HepG2 (cell line): ENCODE data around the gene PCARE. TPM values are rescaled to one million over a fixed set of nuclear protein-coding genes. Genes with fewer than 3 reads are reported as not detected.

ENCODE experiments used
- ATAC-seq: fragments of 200-7000 bp; cut with Tn5 transposase; 3 replicates; pipeline ENCODE4 v1.9.1; 2020; ENCODE audit warnings: mild to moderate bottlenecking, moderate library complexity
- BruUV-seq: library from RNA; stranded (reverse); fragments of 400-500 nt; replicated peaks from 2 replicates; lab custom pipeline; 2021; lab: Mats Ljungman, UMichigan
- CTCF ChIA-PET: fragments of 300-600 bp; formaldehyde crosslinking; extraction: SDS; loops from one replicate; lab custom pipeline; 2021; ENCODE audit warnings: low total read pairs, inconsistent platforms, low intra/inter-chr PET ratio; lab: Yijun Ruan, JAX
- POLR2A ChIA-PET: fragments of 350-600 bp; sonication (Branson Sonifier 250); formaldehyde crosslinking; loops from one replicate; lab custom pipeline; 2020; ENCODE audit warnings: antibody characterized with exemption, inconsistent platforms; lab: Yijun Ruan, JAX
- DNase-seq: peaks from one replicate; pipeline ENCODE4 v3.0.0-alpha.2; 2015; ENCODE audit warnings: low spot score
- FAIRE-seq: peaks from 3 replicates; lab custom pipeline; 2011; peaks lifted over from hg19 to GRCh38; lab: Jason Lieb, UNC
- H2AFZ ChIP-seq: one replicate; pipeline ENCODE4 v1.6.1; 2011; ENCODE audit warnings: low read length, inconsistent platforms
- H3K27ac ChIP-seq: fragments of 300-600 bp; 3 replicates; pipeline ENCODE4 v1.8.0; 2011; ENCODE audit warnings: mixed run types, mild to moderate bottlenecking, mixed read lengths, low read length, inconsistent platforms; ENCODE audit not compliant: insufficient read depth; ENCODE audit errors: extremely low read length
- H3K27me3 ChIP-seq, 2 experiments: fragments of 200-600 bp in 1 of 2; 2 replicates in 1 of 2; 3 replicates in 1 of 2; pipeline versions ENCODE4 v1.6.0 to v1.8.0; 2011; ENCODE audit warnings: low read length in 2 of 2, mild to moderate bottlenecking in 2 of 2, moderate library complexity in 2 of 2, inconsistent platforms in 1 of 2; ENCODE audit not compliant: insufficient read depth in 2 of 2, control insufficient read depth in 1 of 2
- H3K36me3 ChIP-seq, 2 experiments: fragments of 200-600 bp in 1 of 2; replicated peaks in 1 of 2; 2 replicates in 1 of 2; 3 replicates in 1 of 2; pipeline versions ENCODE4 v1.5.1 to v1.8.0; 2011; ENCODE audit warnings: low read length in 2 of 2, inconsistent platforms in 1 of 2; ENCODE audit not compliant: insufficient read depth in 2 of 2, control insufficient read depth in 1 of 2
- H3K4me1 ChIP-seq: 2 replicates; pipeline ENCODE4 v1.5.1; 2012; ENCODE audit warnings: low read length, inconsistent platforms; ENCODE audit not compliant: insufficient read depth
- H3K4me2 ChIP-seq: 2 replicates; pipeline ENCODE4 v1.6.0; 2011; ENCODE audit warnings: low read depth, low read length, inconsistent platforms
- H3K4me3 ChIP-seq, 3 experiments: fragments of 200-600 bp in 1 of 3; sonication (generic), shearing (Covaris generic) in 1 of 3; replicated peaks in 1 of 3; 2 replicates each; pipeline ENCODE4 v1.5.1; 2011 to 2016; ENCODE audit warnings: low read length in 3 of 3, inconsistent platforms in 2 of 3, low read depth in 2 of 3, mild to moderate bottlenecking in 2 of 3, control low read depth in 1 of 3, mixed read lengths in 1 of 3; ENCODE audit not compliant: insufficient read depth in 1 of 3
- H3K79me2 ChIP-seq: one replicate; pipeline ENCODE4 v1.6.1; 2011; ENCODE audit warnings: low read length, inconsistent platforms; ENCODE audit not compliant: insufficient read depth
- H3K9ac ChIP-seq: 2 replicates; pipeline ENCODE4 v1.6.0; 2011; ENCODE audit warnings: mild to moderate bottlenecking, low read depth, low read length, inconsistent platforms; ENCODE audit not compliant: insufficient read depth
- H3K9me3 ChIP-seq: 2 replicates; pipeline ENCODE4 v1.5.1; 2012; ENCODE audit warnings: mild to moderate bottlenecking, low read length
- H4K20me1 ChIP-seq: 2 replicates; pipeline ENCODE4 v1.6.0; 2011; ENCODE audit warnings: inconsistent platforms, mild to moderate bottlenecking, low read length, moderate library complexity; ENCODE audit not compliant: insufficient read depth
- ATF1 ChIP-seq: IDR thresholded peaks from 2 replicates; pipeline ENCODE4 v1.6.1; 2016; ENCODE audit warnings: mild to moderate bottlenecking, control low read depth
- ELF3 ChIP-seq: IDR thresholded peaks from 2 replicates; pipeline ENCODE4 v1.6.1; 2016; ENCODE audit warnings: missing genetic modification reagents, missing compliant biosample characterization
- ETV6 ChIP-seq: sonication (generic); formaldehyde crosslinking; conservative IDR thresholded peaks from 2 replicates; pipeline ENCODE4 v1.4.0; 2020; ENCODE audit warnings: missing genetic modification reagents
- FLYWCH1 ChIP-seq: sonication (generic); formaldehyde crosslinking; IDR thresholded peaks from 2 replicates; pipeline ENCODE4 v1.8.1; 2023; ENCODE audit warnings: mild to moderate bottlenecking, missing genetic modification reagents
- GATAD1 ChIP-seq: IDR thresholded peaks from 2 replicates; pipeline ENCODE4 v1.6.1; 2016; ENCODE audit warnings: missing genetic modification reagents, missing compliant biosample characterization
- IKZF4 ChIP-seq: sonication (generic); formaldehyde crosslinking; IDR thresholded peaks from 2 replicates; pipeline ENCODE4 v1.5.1; 2020; ENCODE audit warnings: borderline replicate concordance, mild to moderate bottlenecking, low read depth, missing genetic modification reagents; ENCODE audit errors: not compliant biosample characterization
- MXI1 ChIP-seq: IDR thresholded peaks from 3 replicates; pipeline ENCODE4 v1.6.1; 2012; ENCODE audit warnings: low read depth, low read length, inconsistent platforms, borderline replicate concordance
- PAWR ChIP-seq: sonication (generic); formaldehyde crosslinking; IDR thresholded peaks from 2 replicates; pipeline ENCODE4 v1.4.0; 2020; ENCODE audit warnings: missing genetic modification reagents, mild to moderate bottlenecking, borderline replicate concordance
- PHF8 ChIP-seq: sonication (generic); formaldehyde crosslinking; IDR thresholded peaks from 2 replicates; pipeline ENCODE4 v1.5.0; 2020; ENCODE audit warnings: missing genetic modification reagents
- TAF15 ChIP-seq: fragments of 200-400 bp; formaldehyde crosslinking; IDR thresholded peaks from one replicate; pipeline ENCODE4 v1.6.1; 2018; ENCODE audit warnings: mild to moderate bottlenecking, low read depth, low read length; ENCODE audit not compliant: poor library complexity, severe bottlenecking
- ZNF296 ChIP-seq: sonication (generic); formaldehyde crosslinking; conservative IDR thresholded peaks from 2 replicates; pipeline ENCODE4 v1.5.0; 2020; ENCODE audit warnings: mild to moderate bottlenecking, missing genetic modification reagents
- ZNF501 ChIP-seq: sonication (generic); formaldehyde crosslinking; IDR thresholded peaks from 2 replicates; pipeline ENCODE4 v1.5.1; 2020; ENCODE audit warnings: mild to moderate bottlenecking, moderate library complexity, missing genetic modification reagents
- ZNF761 ChIP-seq: sonication (generic); formaldehyde crosslinking; conservative IDR thresholded peaks from 2 replicates; pipeline ENCODE4 v1.4.0; 2020; ENCODE audit warnings: mild to moderate bottlenecking, missing genetic modification reagents
- WGBS: methylation state at CpG from one replicate; pipeline ENCODE4 v1.1.6; 2017; ENCODE audit warnings: low lambda C conversion rate; 5-methylcytosine and 5-hydroxymethylcytosine counted together
- in situ Hi-C: cut with HindIII; loops from 2 replicates; pipeline ENCODE4 v1.10.0; 2017; ENCODE audit warnings: low pct_unique_long_range_greater_than_20kb; ENCODE audit not compliant: extremely low pct_ligation_motif_present
- intact Hi-C: fragments of 100-400 bp; cut with micrococcal nuclease; formaldehyde crosslinking; loops from one replicate; pipeline ENCODE4 v1.10.0; 2022; ENCODE audit not compliant: unreplicated experiment
- polyA plus RNA-seq, 8 experiments: library from polyadenylated mRNA; depleted of rRNA in 3 of 8; stranded (reverse) in 7 of 8; unstranded in 1 of 8; fragments of >200 nt; fragmentation: Illumina TruSeq in 4 of 8; extraction: Trizol in 4 of 8; gene quantifications; 2 replicates each; pipeline versions ENCODE4 v1.2.1 to v1.2.3, GENCODE V29; 2011 to 2016; ENCODE audit warnings: low read depth in 4 of 8, missing spikeins in 1 of 8, mixed read lengths in 1 of 8; ENCODE audit not compliant: insufficient read depth in 1 of 8
- total RNA-seq, 5 experiments: library from RNA; depleted of rRNA; stranded (reverse); fragments of >200 nt; fragmentation: Illumina TruSeq; extraction: Trizol; gene quantifications; 2 replicates each; pipeline ENCODE4 v1.2.3, GENCODE V29; 2016; ENCODE audit warnings: low read depth in 1 of 5
- TF ChIP-seq, protein P1 (sequence below): IDR thresholded peaks from 2 replicates; pipeline ENCODE4 v1.6.1; 2016; ENCODE audit warnings: low read depth, borderline replicate concordance
- TF ChIP-seq, protein P2 (sequence below): sonication (generic); formaldehyde crosslinking; IDR thresholded peaks from 2 replicates; pipeline ENCODE4 v1.5.0; 2020; ENCODE audit warnings: missing genetic modification reagents
- TF ChIP-seq, protein P3 (sequence below): IDR thresholded peaks from 2 replicates; pipeline ENCODE4 v1.6.1; 2016; ENCODE audit warnings: missing genetic modification reagents, missing compliant biosample characterization
- TF ChIP-seq, protein P4 (sequence below): sonication (generic); formaldehyde crosslinking; IDR thresholded peaks from 2 replicates; pipeline ENCODE4 v1.8.0; 2022; ENCODE audit warnings: missing genetic modification reagents, mild to moderate bottlenecking, moderate library complexity, borderline replicate concordance

PCARE gene
- total and polyA plus RNA-seq, 2 of the 13 experiments (the other 11 are each of a cell fraction or from before 2014, with no cell fraction given): not detected

DNA sequence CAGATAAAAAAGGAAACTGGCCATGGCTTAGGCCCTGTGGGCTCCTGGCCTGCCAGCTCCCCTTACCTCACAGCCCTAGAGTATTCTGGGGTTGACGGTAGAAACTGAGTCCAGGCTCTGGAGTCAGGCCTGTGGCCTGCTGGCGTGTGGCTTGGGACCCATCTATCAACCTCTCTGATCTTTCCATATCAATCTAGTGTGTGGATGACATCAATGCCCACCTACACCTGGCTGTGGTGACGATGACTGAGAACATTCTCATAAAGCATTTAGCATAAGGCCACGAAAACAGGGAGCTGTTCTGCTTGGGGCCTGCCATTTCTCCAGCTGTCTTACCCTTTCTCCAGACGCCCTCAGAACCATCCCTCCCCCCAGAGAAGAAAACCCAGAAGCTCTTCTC, 17.9 kb downstream of the PCARE start:
- Histone ChIP-seq H2AFZ (no peak overlapping the region), H3K27me3 (peaks cover 5 to 60% of the 10 kb centered on the region in 2 experiments; a peak in 3 of 5 replicates), H3K79me2 (no peaks in the 10 kb centered on the region), H3K9me3 (no peaks in the 10 kb centered on the region), H3K27ac (no peak overlapping the region), H3K9ac (no peak overlapping the region), H4K20me1 (no peaks in the 10 kb centered on the region), H3K4me3 (no peak overlapping the region), H3K4me1 (no peaks in the 10 kb centered on the region), H3K36me3 (no peaks in the 10 kb centered on the region), H3K4me2 (no peak overlapping the region)
- DNase-seq: no peak
- FAIRE-seq: no peak
- ATAC-seq: no peak
- intact Hi-C loops: no loop called here
- in situ Hi-C loops: no loop called here
- TF ChIP-seq, protein P1, sequence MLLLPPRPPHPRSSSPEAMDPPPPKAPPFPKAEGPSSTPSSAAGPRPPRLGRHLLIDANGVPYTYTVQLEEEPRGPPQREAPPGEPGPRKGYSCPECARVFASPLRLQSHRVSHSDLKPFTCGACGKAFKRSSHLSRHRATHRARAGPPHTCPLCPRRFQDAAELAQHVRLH: no peak
- TF ChIP-seq PAWR (CRISPR knock-in tag) (no peak), MXI1 (no peak), IKZF4 (CRISPR knock-in tag) (no peak), ZNF501 (CRISPR knock-in tag) (no peak), ZNF761 (CRISPR knock-in tag) (no peak), GATAD1 (no peak)
- TF ChIP-seq, protein P2, sequence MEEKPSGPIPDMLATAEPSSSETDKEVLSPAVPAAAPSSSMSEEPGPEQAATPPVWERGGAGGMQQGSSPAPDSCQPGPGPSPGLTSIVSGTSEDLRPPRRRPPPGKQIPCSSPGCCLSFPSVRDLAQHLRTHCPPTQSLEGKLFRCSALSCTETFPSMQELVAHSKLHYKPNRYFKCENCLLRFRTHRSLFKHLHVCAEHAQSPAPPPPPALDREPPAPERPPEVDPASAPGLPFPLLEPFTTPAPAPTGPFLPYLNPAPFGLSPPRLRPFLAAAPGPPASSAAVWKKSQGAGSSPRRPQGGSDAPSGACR: no peak
- no TSS peak for BruUV-seq
- 37% methylated on average over 5 of the region's 5 CpGs for WGBS
- CTCF ChIA-PET: no interaction called here
- POLR2A ChIA-PET: no interaction called here

DNA sequence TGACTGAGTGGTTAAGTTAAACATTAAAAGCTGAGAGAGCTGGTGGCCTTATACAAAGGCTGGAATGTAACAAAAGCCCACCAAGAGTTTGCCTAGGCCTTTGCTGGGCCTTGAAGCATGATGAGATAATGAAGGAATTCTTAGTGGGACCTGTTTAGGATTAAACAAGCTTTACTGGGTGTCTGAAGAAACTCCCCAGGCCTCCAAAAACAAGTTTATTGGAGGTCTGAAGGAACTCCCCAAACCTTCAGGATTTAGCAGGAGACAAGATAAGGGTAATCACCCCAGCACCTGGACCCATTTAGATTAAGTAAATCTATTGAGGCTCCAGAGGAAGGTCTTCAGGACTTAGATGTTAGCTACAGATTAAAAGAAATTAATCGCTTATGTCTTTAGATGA, 18.7 kb downstream of the PCARE start:
- BruUV-seq: no TSS peak
- Histone ChIP-seq H2AFZ (no peak overlapping the region), H3K27me3 (peaks cover 5 to 59% of the 10 kb centered on the region in 2 experiments; a peak in 3 of 5 replicates), H3K4me3 (no peak overlapping the region), H3K9ac (no peak overlapping the region), H3K27ac (no peak overlapping the region), H3K9me3 (no peaks in the 10 kb centered on the region), H3K4me1 (no peaks in the 10 kb centered on the region), H3K4me2 (no peak overlapping the region), H4K20me1 (no peaks in the 10 kb centered on the region), H3K79me2 (no peaks in the 10 kb centered on the region), H3K36me3 (no peaks in the 10 kb centered on the region)
- WGBS: 0% methylated on average over 1 of the region's 1 CpG
- DNase-seq: no peak
- in situ Hi-C loops (no loop called here), intact Hi-C loops (loop anchor here (2.0 kb wide), 1 partner anchor 141 kb away; no protein-coding TSS in a partner anchor)
- no peak for FAIRE-seq
- ATAC-seq: no peak
- ChIA-PET POLR2A (no interaction called here), CTCF (no interaction called here)
- TF ChIP-seq TAF15: no peak
- no peak for TF ChIP-seq PHF8 (CRISPR knock-in tag)
- TF ChIP-seq ZNF296 (CRISPR knock-in tag): no peak
- TF ChIP-seq ATF1: no peak
- TF ChIP-seq FLYWCH1 (CRISPR knock-in tag): no peak
- TF ChIP-seq ELF3: no peak
- TF ChIP-seq, protein P3, sequence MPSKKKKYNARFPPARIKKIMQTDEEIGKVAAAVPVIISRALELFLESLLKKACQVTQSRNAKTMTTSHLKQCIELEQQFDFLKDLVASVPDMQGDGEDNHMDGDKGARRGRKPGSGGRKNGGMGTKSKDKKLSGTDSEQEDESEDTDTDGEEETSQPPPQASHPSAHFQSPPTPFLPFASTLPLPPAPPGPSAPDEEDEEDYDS (CRISPR knock-in tag): no peak
- no peak for TF ChIP-seq ETV6
- TF ChIP-seq, protein P4, sequence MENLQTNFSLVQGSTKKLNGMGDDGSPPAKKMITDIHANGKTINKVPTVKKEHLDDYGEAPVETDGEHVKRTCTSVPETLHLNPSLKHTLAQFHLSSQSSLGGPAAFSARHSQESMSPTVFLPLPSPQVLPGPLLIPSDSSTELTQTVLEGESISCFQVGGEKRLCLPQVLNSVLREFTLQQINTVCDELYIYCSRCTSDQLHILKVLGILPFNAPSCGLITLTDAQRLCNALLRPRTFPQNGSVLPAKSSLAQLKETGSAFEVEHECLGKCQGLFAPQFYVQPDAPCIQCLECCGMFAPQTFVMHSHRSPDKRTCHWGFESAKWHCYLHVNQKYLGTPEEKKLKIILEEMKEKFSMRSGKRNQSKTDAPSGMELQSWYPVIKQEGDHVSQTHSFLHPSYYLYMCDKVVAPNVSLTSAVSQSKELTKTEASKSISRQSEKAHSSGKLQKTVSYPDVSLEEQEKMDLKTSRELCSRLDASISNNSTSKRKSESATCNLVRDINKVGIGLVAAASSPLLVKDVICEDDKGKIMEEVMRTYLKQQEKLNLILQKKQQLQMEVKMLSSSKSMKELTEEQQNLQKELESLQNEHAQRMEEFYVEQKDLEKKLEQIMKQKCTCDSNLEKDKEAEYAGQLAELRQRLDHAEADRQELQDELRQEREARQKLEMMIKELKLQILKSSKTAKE (CRISPR knock-in tag): no peak
